HL-60 (cell line): ENCODE results near the gene SLC5A2.
A peak's percentile ranks its signal among the peaks of the same experiment; 100 is the strongest.

Experiments
- DNase-seq, 2 experiments: peaks; one replicate each; pipeline ENCODE4 v3.0.0-alpha.2; 2010 to 2020; ENCODE audit warnings: low read depth in 1 of 2, low spot score in 1 of 2
- H3K27ac ChIP-seq: fragments of 250-450 bp; sonication (Bioruptor Pico); replicated peaks from 2 replicates; pipeline ENCODE4 v1.5.1; 2020; ENCODE audit warnings: mild to moderate bottlenecking, moderate library complexity
- H3K27me3 ChIP-seq: fragments of 250-450 bp; sonication (Bioruptor Pico); 2 replicates; pipeline ENCODE4 v1.5.1; 2021; ENCODE audit warnings: mild to moderate bottlenecking, moderate library complexity; ENCODE audit not compliant: insufficient read depth, poor library complexity, severe bottlenecking
- H3K4me3 ChIP-seq: replicated peaks from 2 replicates; pipeline ENCODE4 v1.5.1; 2011; ENCODE audit warnings: mild to moderate bottlenecking, control low read depth, low read length; ENCODE audit not compliant: insufficient read depth
- GABPA ChIP-seq: IDR thresholded peaks from 2 replicates; pipeline ENCODE4 v1.6.1; 2012; ENCODE audit warnings: low read depth
- POLR2AphosphoS5 ChIP-seq: IDR thresholded peaks from 2 replicates; pipeline ENCODE4 v1.6.1; 2012; ENCODE audit warnings: low read depth
- SPI1 ChIP-seq: IDR thresholded peaks from 2 replicates; pipeline ENCODE4 v1.6.1; 2012; ENCODE audit warnings: low read depth, mild to moderate bottlenecking, borderline replicate concordance
- TF ChIP-seq, protein P1 (sequence below): IDR thresholded peaks from one replicate; pipeline ENCODE4 v1.5.1; 2011; ENCODE audit warnings: low read length, control low read depth, inconsistent platforms; ENCODE audit not compliant: insufficient read depth
- TF ChIP-seq, protein P2 (sequence below): IDR thresholded peaks from 2 replicates; pipeline ENCODE4 v1.6.1; 2012; ENCODE audit warnings: low read depth; ENCODE audit not compliant: insufficient replicate concordance

Gene SLC5A2

DNA sequence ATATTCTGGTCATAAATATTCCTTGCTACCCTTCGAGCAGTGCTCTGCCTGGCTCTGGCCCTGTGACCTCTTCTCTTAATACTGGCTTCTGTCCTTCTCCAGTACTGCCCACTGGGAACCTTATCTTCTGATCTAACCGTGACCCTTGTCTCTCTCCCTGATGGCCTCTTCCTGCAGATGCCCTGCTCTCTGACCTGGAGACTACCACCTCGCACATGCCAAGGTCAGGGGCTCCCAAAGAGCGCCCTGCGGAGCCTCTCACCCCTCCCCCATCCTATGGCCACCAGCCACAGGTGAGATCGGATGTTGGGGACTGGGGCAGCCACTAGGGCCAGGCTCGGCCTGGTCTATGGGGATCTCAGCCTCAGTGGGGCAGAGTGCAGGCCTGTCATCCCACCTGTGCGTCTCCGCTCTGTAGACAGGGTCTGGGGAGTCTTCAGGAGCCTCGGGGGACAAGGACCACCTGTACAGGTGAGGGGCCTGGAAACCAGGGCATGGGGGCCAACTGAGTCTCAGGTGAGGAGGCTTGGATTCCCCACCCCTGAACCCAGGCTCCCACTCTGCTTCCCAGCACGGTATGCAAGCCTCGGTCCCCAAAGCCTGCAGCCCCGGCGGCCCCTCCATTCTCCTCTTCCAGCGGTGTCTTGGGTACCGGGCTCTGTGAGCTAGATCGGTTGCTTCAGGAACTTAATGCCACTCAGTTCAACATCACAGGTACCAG is 9.5 kb upstream of the SLC5A2 start:
- TF ChIP-seq SPI1 (no peak), GABPA (no peak), POLR2AphosphoS5 (no peak)
- TF ChIP-seq, protein P1, sequence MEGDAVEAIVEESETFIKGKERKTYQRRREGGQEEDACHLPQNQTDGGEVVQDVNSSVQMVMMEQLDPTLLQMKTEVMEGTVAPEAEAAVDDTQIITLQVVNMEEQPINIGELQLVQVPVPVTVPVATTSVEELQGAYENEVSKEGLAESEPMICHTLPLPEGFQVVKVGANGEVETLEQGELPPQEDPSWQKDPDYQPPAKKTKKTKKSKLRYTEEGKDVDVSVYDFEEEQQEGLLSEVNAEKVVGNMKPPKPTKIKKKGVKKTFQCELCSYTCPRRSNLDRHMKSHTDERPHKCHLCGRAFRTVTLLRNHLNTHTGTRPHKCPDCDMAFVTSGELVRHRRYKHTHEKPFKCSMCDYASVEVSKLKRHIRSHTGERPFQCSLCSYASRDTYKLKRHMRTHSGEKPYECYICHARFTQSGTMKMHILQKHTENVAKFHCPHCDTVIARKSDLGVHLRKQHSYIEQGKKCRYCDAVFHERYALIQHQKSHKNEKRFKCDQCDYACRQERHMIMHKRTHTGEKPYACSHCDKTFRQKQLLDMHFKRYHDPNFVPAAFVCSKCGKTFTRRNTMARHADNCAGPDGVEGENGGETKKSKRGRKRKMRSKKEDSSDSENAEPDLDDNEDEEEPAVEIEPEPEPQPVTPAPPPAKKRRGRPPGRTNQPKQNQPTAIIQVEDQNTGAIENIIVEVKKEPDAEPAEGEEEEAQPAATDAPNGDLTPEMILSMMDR: no peak
- TF ChIP-seq, protein P2, sequence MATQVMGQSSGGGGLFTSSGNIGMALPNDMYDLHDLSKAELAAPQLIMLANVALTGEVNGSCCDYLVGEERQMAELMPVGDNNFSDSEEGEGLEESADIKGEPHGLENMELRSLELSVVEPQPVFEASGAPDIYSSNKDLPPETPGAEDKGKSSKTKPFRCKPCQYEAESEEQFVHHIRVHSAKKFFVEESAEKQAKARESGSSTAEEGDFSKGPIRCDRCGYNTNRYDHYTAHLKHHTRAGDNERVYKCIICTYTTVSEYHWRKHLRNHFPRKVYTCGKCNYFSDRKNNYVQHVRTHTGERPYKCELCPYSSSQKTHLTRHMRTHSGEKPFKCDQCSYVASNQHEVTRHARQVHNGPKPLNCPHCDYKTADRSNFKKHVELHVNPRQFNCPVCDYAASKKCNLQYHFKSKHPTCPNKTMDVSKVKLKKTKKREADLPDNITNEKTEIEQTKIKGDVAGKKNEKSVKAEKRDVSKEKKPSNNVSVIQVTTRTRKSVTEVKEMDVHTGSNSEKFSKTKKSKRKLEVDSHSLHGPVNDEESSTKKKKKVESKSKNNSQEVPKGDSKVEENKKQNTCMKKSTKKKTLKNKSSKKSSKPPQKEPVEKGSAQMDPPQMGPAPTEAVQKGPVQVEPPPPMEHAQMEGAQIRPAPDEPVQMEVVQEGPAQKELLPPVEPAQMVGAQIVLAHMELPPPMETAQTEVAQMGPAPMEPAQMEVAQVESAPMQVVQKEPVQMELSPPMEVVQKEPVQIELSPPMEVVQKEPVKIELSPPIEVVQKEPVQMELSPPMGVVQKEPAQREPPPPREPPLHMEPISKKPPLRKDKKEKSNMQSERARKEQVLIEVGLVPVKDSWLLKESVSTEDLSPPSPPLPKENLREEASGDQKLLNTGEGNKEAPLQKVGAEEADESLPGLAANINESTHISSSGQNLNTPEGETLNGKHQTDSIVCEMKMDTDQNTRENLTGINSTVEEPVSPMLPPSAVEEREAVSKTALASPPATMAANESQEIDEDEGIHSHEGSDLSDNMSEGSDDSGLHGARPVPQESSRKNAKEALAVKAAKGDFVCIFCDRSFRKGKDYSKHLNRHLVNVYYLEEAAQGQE: no peak
- Histone ChIP-seq H3K27ac (no peak overlapping the region), H3K27me3 (peaks cover 31% of the 10 kb centered on the region), H3K4me3 (no peak overlapping the region)
- DNase-seq: no peak

DNA sequence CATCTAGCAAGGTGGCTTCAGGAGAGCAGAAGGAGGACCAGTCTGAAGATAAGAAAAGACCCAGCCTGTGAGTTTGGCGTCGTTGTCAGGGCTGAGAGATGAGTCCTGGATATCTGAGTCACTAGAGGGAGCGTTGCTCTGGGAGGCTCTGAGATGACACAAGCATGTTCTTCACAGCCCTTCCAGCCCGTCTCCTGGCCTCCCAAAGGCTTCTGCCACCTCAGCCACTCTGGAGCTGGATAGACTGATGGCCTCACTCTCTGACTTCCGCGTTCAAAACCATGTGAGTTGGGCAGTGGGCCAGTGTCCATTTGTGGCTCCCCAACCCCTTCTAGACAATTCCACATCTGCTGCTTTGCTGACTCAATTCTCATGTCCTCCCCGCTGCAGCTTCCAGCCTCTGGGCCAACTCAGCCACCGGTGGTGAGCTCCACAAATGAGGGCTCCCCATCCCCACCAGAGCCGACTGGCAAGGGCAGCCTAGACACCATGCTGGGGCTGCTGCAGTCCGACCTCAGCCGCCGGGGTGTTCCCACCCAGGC is 8.7 kb upstream of the SLC5A2 start:
- no peak for DNase-seq
- Histone ChIP-seq H3K27me3 (peaks cover 31% of the 10 kb centered on the region), H3K4me3 (no peak overlapping the region), H3K27ac (no peak overlapping the region)
- TF ChIP-seq GABPA (no peak), SPI1 (no peak)

DNA sequence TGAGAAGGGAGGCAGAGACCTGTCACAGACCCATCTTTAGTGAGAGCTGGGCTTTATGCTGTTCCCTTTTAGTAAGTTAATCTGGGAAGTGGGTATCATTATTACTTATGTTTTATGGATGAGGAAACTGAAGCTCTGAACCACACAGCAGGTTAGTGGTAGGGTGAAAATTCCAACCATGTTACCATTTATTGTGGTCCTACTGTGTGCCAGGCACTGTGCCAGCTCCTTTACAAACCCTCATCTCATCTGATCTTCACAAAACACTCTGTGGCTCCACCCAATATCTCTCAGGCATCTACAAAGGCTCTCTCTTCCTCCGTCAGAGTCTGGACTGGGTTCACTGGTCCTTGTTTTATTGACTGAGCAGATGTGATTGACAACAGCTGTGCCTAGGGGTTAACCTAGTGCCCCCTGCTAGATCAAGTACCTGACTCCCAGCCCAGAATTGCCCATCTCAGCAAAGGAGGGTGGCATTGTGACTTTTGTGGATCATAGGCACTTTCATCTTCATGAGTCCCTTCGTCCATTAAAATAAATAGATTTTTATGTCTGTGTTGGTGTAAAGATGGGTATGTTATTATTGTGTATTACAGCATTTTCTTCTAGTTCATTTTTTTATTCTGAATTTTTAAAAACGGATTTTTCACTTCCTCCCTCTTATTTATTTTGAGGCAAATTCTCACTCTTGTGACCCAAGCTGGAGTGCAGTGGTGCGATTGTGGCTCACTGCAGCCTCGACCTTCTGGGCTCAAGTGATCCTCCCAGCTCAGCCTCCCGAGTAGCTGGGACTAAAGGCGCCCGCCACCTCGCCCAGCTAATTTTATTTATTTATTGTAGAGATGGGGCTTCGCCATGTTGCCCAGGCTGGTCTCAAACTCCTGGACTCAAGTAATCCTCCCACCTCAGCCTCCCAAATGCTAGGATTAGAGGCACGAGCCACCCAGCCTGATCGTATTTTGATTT is 7.9 kb upstream of the SLC5A2 start:
- Histone ChIP-seq H3K4me3 (no peak overlapping the region), H3K27me3 (peaks cover 31% of the 10 kb centered on the region), H3K27ac (no peak overlapping the region)
- TF ChIP-seq, protein P1: no peak
- TF ChIP-seq, protein P2: no peak
- TF ChIP-seq GABPA (no peak), POLR2AphosphoS5 (no peak), SPI1 (no peak)
- DNase-seq: no peak

DNA sequence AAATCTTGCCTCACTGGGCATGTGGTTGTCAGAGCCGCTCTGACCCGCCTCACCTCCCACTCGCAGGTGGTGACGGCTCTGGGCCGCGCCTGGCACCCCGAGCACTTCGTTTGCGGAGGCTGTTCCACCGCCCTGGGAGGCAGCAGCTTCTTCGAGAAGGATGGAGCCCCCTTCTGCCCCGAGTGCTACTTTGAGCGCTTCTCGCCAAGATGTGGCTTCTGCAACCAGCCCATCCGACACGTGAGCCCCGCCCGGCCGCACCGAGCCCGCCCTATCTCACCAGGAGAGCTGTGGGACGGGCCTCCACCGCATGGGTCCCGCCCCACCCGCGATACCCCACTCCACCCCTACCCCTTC is 7.0 kb upstream of the SLC5A2 start:
- H3K4me3 ChIP-seq: peak overlapping the region; percentile 45
- DNase-seq: no peak
- TF ChIP-seq POLR2AphosphoS5 (no peak), GABPA (no peak), SPI1 (no peak)
- TF ChIP-seq, protein P1: no peak
- TF ChIP-seq, protein P2: no peak
- H3K27me3 ChIP-seq: peaks cover 31% of the 10 kb centered on the region
- H3K27ac ChIP-seq: no peak overlapping the region
